GM10266 (cell line): ENCODE data around the gene PPFIA4.

Experiments
- DNase-seq: peaks from one replicate; pipeline ENCODE4 v3.0.0; 2012; ENCODE audit errors: extremely low spot score
- CTCF ChIP-seq: IDR thresholded peaks from 2 replicates; pipeline ENCODE4 v1.5.1; 2012; ENCODE audit warnings: mild to moderate bottlenecking, low read depth; ENCODE audit not compliant: control insufficient read depth, insufficient read depth; ENCODE audit errors: missing control alignments

PPFIA4 gene

GRCh38 chr1:203049077-203049476 is 22.8 kb downstream of the PPFIA4 start:
- no peak for DNase-seq
- TF ChIP-seq CTCF, result no peak

GRCh38 chr1:203049576-203050180 is 23.4 kb downstream of the PPFIA4 start:
- DNase-seq, result no peak
- no peak for TF ChIP-seq CTCF

DNA sequence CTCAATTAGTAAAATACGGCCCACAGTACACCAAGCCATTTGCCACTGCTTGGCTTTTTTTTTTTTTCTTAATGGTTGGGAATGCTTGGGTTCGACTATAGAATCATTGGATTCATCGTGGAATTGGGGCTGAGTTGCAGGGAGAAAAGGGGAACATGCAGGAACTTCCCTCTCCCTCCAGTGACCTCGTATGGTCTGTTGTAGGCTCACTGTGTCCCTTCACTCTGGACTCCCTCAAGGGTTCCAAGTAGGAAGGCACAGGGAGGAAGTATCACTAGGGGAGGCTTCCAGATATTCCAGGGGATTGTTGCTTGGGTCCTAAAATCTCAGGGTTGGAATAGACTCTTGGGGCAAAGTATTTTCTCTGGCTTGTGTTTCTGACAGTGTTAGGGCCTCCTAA is 24.5 kb downstream of the PPFIA4 start:
- no peak for DNase-seq
- no peak for TF ChIP-seq CTCF

DNA sequence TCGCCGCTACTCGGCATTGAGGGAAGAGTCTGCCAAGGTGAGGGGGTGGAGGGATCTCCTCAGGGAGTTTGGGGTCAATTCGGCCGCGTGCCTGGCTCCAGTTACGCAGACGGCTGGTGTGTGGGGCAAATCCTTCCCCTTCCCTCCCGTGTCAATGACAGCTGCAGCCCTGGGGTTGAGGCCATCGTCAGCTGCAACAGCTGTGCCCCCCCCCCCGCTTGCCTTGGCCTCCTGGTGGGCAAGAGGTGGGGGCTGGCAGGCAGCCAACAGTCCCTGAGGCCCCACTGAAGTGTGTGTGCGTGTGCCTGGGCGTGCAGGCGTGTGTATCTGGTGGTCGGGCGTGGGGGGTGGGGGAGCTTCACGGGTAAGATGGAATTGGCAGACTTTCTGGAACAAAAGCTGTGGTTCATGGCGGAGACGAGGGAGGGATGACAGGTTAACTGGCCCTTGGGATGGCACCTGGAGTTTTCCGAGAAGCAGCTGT is 25.6 kb downstream of the PPFIA4 start:
- no peak for TF ChIP-seq CTCF
- DNase-seq, result no peak

DNA sequence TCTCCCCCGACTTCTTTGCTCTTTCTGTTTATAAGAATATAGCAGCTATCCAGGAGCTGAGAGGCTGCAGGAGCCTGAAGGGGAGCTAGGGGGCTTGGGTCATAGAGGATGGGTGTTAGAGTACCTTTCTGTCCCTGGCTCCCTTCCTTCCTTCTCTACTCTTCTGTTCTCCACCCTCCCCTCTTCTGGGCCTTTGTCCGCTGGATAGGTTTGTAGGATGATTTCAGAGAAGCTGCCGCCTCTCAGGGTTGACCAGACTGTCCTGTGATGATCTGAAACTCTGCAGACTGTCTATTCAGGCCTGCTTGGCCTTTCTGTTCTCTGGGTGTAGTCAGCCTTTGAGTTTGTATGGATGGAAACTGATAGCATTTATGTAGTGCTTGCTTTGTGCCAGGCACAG is 26.3 kb downstream of the PPFIA4 start:
- no peak for TF ChIP-seq CTCF
- no peak for DNase-seq

DNA sequence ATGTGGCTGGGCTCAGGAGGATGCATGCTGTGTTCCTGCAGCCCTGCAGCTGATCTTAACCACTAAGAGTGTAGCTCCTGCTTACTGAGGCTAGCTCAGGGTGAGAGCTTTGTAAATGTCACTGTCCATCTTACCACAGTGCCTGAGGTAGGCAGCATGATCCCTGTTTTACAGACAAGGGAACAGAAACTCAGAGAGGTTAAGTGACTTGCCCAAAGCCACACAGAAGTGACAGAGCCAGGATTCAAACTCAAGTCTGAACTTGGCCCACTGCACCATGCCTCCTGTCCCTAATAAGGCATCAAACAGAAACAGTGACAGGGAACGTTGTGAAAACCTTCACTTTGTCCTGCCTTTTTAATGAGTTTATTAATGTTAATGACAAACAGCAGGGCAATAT is 27.9 kb downstream of the PPFIA4 start:
- no peak for TF ChIP-seq CTCF
- DNase-seq, result no peak

- no peak for TF ChIP-seq CTCF
- no peak for DNase-seq
Measured at GRCh38 chr1:203054642-203055041, 28.4 kb downstream of the PPFIA4 start.
